Endothelial cell of hepatic sinusoid (primary cell): ENCODE results near the gene KCNK6.
"Not testable (repeated sequence)": the region's sequence is repeated elsewhere in the genome, so short reads cannot be mapped to it uniquely, and the experiment has no call there.

Experiments used
- in situ Hi-C: cut with HindIII; loops from 2 replicates; pipeline ENCODE4 v1.10.0; 2017; ENCODE audit warnings: low sequenced_read_pairs

KCNK6 gene

DNA sequence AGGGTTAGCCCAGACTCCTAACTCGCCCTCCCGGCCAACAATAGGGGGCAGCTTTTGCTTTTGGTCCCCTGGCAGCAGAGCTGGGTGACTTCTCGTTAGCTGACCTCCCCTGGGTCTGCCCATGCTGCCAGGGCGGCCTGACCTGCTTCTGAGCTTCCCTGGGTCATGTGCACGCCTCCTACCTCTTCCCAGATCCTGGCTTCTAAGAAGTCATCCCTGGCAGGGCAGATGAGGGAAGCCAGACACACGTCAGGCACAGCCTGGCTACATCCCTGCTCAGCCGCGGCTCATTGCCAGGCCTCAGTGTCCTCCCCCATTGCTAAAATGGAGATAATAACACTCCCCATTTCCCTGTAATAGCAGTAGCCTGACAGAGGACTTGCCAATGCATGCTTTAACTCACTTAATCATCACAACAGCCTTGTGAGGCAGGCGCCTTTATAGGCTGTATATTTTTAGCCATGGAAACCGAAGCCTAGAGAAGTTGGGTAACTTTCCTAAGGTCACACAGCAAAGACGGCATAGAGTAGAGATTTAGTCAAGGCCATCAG, 2.1 kb downstream of the KCNK6 start:
- in situ Hi-C loops = no loop called here

DNA sequence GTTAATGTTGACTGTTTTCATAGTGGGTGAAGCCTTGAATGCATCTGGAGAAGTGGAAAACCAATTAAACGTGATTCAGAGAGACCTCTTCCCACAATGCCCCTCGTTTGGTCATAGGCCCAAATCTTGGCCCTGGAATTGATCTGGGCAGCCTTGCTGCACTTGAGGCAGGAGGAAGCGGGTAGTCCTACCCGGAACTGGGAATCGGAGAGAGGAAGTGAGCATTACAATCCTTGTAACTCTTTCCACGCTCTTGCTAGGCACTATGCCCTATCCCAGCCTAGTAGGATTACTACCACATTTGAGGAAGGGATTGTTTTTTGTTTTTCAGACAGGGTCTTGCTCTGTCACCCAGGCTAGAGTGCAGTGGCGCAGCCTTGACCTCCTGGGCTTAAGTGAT, 3.6 kb downstream of the KCNK6 start:
- in situ Hi-C loops = no loop called here

DNA sequence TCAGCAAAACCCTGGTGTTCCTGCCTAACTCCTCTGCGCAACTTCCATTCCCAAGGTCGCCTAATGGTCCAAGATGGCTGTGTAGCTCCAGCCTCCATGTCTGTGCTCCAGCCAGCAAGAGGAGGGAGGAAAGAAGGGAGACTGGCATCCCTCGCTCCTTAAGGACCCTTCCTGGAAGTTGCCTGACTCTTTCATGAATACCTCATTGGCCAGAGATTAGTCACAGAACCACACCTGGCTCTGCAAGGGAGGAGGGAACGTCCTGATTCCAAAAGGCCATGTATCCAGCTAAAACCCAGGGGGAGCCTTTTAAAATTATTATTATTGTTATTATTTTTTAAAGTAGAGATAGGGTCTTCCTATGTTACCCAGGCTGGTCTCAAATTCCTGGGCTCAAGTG, 4.8 kb downstream of the KCNK6 start:
- in situ Hi-C loops = no loop called here

DNA sequence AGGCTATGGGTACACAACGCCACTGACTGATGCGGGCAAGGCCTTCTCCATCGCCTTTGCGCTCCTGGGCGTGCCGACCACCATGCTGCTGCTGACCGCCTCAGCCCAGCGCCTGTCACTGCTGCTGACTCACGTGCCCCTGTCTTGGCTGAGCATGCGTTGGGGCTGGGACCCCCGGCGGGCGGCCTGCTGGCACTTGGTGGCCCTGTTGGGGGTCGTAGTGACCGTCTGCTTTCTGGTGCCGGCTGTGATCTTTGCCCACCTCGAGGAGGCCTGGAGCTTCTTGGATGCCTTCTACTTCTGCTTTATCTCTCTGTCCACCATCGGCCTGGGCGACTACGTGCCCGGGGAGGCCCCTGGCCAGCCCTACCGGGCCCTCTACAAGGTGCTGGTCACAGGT, 6.9 kb downstream of the KCNK6 start:
- in situ Hi-C loops = no loop called here

DNA sequence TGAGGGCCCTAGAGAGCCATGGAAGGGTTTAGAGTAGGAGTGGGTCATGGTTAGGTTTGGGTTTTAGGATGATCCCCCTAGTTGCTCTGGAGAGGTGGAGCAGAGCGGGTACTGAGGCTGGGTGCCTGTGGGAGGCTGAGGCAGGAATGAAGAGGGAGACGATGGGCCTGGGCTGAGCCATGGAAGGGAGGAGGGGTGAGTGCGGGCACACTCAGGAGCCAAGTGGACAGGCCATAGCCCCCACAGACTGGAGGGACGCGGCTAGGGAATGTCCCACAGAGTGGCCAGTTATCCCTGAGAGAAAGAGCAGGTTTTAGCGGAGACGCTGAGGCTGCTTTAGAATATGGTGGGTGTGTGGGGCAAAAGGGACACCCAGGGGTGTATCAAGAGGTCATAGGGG, 10.0 kb downstream of the KCNK6 start:
- in situ Hi-C loops = no loop called here

DNA sequence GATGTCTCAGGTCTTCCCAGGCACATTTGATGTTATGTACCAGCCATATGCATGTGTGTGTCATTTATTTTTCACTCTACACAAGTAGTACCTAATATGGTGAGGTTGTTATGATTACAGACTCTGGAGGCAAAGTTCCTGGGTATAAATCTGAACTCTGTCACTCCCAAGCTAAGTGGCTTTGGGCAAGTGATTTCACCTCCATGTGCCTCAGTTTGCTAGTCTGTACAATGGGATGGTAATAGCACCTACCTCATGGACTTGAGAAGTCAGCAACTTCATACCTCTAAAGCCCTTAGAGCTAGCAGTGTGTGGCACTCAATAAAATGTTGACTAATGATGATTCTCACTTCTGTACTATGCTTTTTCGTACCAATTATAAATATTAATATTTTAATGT, 12.1 kb downstream of the KCNK6 start:
- in situ Hi-C loops = no loop called here

DNA sequence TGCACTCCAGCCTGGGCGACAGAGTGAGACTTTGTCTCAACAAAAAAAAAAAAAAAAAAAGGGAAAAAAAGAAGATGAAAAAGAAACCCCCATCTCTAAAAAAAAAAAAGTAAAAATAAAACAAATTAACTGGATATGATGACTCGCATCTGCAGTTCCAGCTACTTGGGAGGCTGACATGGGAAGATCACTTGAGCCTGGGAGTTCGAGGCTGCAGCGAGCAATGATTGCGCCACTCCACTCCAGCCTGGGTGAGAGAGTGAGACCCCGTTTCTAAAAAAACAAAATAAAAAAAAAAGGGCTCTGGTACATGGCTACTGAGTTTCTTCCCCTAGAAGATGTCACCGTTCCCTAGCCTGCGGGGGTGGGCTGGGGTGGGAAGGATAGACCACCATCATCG, 13.6 kb downstream of the KCNK6 start:
- in situ Hi-C loops = no loop called here

DNA sequence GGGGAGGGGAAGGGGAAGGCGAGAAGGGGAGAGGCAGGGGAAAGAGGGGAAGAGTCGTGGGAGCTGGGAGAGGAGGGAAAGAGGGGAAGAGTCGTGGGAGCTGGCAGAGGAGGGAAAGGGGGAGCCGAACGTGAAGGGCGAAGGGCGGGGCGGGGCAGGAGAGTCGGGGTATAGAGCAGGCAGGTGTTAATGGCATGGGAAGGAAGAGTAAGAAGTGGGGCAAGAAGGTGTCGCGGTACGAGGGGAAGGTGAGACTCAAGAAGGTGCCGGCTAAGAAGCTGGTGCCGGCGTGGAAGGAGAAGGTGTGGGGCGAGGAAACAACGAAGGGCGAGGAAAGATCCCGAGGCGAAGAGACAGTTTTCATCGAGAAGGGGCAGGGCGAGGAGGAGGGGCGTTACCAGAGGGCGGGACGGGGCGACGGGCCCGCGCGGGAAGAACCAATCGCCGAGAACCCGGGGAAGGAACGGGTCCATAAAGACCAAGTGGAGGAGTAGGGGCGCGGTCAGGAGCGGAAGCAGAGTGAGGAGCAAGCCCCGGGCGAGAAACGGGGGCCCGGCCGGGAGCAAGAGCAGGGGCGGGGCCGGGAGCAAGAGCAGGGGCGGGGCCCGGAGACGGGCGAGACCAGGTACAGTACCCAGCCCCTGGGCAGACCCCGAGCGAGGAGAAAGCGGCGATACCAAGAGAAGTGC, 16.4 kb downstream of the KCNK6 start:
- in situ Hi-C loops = no loop called here

DNA sequence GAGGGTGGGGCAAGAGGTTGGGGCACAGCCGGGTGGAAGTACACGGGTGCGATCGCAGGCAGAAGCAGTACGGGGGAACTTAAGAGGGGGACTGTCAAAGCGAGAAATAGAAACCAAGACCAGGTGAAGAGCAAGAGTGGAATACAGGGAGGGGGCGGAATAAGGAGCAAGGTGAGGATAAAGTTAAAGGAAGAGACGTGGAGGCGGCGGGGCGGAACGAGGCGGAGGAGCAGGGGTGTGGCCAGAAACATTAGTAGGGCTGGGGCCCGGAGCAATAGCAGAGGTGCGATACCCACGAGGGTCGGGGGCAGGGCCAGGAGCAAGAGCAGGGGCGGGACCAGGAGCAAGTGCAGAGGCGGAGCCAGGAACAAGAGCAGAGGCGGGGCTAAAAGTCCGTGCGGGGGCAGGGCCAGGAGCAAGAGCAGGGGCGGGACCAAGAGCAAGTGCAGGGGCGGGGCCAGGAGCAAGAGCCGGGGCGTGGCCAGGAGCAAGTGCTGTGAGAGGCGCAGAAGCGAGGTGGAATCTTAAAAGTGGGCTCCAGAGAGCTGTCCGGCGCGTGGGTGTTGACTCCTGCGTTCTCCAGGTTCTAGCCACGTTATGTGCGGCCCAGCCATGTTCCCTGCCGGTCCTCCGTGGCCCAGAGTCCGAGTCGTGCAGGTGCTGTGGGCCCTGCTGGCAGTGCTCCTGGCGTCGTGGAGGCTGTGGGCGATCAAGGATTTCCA, 17.2 kb downstream of the KCNK6 start:
- in situ Hi-C loops = no loop called here

DNA sequence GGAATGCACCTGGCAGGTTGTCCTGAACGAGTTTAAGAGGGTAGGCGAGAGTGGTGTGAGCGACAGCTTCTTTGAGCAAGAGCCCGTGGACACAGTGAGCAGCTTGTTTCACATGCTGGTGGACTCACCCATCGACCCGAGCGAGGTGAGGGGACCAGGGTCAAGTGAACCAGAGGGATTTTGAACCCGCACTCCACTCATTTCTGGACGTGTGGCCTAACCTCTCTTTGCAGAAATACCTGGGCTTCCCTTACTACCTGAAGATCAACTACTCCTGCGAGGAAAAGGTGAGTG, 17.7 kb downstream of the KCNK6 start:
- in situ Hi-C loops = no loop called here

DNA sequence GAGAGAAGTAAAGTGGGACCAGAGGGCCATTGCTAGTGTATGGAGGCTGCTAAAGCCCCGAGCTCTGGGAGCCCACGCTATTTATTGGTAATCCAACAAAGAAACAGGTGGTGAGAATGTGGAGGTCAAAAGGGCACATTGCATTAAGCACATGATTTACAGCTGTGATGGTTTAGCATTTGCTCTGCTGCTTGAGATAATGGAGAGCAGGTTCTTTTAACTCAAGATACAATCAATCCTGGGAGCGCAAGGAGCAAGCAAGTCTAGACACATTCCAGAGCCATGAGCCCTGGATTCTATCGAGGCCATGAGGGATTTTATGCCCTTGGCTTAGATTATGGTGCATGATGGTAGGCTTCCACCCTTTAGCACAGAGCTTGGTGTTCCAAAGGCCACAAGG, 19.4 kb downstream of the KCNK6 start:
- in situ Hi-C loops = not testable (repeated sequence)

DNA sequence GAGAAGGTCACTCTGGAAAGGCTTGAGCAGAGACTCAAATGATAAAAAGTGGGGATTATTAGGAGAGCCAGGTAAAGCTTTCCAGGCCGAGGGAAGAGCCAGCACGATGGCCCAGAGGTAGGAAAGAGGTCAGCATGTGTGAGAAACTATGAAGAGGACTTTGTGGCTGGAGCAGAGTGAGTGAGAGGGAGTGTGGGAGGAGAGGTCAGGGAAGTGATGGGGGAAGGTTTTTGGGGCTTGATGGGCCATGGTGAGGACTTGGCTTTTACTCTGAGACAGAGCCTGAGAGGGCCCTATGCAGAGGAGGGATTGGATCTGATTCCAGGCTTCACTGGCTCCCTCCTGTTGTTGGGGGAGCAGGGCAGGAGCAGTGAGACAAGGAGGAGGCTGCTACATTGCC, 21.3 kb downstream of the KCNK6 start:
- in situ Hi-C loops = no loop called here

DNA sequence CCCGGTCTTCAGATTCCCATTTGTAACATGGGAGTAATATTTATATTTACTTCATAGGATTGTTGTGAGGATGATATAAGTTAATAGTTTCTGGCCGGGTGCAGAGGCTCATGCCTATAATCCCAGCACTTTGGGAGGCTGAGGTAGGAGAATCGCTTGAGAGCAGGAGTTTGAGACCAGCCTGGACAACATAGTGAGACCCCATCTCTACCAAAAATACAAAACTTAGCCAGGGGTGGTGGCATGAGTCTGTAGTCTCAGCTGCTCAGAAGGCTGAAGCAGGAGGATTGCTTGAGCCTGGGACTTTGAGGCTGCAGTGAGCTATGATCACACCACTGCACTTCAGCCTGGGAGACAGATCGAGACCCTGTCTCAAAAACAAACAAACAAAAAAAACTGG, 27.2 kb downstream of the KCNK6 start:
- in situ Hi-C loops = no loop called here

DNA sequence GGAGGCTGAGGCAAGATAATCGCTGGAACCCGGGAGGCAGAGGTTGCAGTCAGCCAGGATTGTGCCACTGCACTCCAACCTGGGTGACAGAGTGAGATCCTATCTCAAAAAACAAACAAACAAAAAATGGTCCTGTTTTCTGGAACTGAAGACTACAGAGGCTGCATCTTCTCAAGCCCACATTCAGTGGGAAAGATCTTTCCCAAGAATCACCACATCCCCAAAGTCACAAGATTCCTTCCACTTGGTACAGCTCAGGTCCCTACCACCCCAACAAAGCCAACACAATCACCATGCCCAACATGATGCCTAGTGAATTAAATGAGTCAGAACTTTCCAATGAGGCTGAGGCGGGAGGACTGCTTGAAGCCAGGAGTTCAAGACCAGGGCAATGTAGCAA, 31.2 kb downstream of the KCNK6 start:
- in situ Hi-C loops = no loop called here

DNA sequence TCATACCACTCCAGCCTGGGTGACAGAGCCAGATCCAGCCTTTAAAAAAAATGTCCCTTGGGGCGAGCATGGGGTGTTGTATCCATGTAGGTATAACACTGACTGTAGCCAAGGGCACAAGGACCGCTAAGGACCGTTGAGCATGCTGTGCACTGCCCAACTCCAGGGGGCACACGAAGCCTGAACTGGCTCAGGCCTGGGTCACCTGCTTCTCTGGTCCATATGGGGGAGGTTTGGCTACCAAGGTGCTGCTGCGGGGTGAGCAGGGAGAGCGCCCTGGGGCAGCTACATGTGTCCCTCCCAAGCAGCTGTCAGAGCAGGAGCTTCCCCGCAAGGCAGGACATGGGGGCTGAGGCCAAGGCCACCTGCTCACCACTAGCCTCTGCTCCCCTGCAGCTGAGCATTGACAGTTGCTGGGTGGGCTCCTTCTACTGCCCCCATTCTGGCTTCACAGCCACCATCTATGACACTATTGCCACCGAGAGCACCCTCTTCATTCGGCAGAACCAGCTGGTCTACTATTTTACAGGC, 32.3 kb downstream of the KCNK6 start:
- in situ Hi-C loops = no loop called here

DNA sequence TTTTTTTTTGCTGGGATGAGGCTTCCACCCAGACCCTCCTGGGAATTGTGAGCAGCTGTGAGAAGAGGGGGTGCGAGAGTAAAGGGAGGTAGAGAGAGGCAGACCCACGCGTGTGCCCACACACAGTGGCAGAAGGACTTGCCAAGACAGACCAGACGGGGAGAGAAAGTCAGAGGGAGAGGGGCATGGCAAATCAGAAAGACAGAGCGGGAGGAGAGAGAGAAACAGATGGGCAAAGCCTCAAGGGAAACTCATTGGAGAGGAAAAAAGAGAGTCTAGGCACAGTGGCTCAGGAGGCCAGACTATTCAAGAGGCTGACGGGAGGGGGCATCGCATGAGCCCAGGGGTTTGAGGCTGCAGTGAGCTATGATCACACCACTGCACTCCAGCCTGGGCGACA, 33.0 kb downstream of the KCNK6 start:
- in situ Hi-C loops = no loop called here

DNA sequence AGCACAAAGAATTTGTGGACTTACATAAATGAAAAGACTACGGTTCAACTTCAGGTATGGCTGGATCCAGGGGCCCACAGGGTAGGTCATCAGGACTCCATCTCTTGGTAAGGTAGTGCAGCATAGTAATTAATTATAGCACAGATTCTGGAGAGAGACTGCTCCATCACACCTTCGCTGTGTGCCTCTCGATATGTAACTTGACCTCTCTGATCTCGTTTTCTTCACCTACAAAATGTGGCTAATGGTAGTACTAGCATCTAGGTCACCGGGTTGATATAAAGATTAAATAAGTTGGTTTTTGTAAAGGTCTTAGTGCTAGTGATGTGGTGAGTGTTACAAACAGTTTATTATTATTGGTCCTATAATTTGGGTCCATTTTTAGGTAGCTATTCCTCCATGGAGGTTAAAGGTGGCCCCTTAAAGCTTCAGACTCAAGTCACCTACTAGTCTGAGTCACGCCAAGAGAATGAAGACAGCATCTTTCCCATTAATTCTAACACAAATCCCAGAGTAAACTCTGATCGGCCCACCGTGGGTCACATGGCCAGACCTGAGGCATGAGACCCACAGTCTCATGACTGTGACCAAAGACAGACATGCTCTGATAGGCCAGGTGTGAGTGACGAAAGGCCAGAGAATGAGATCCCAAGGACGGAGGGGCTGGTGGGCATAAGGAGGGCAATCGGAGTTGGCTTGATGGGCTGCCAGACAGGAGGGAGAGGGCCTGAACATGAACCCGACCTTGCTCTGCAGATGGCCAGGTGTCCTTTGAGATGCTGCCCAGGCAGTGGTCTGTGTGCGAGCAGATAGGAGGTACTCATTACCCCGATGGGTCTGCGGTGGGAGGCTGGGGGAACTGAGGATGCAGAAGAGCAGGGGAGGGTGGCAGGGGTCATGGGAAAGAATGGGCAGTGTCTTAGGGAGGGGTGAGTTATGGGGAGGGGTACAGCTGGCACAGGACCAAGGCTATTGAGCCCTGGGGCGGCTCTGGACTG, 36.4 kb downstream of the KCNK6 start:
- in situ Hi-C loops = loop anchor here (5.0 kb wide), 3 partner anchors 89 to 171 kb away; no protein-coding TSS in a partner anchor

DNA sequence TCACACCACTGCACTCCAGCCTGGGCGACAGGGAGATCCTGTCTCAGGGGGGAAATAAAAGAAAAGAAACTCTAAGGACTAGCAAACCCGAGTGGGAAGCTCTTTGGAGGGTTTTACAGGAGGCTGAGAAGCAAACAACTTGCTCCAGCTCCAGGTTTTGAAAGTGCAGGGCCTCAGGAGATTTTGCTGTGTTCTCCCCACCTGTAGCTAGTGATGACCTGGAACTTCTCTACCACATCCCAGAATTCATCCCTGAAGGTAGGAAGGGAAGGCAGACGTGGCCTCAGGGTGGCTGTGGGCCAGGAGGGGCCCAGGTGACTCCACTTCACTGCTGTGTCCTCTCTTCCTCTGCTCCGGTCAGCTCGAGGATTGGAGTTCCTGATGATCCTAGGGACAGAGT, 38.4 kb downstream of the KCNK6 start:
- in situ Hi-C loops = loop anchor here (5.0 kb wide), 3 partner anchors 91 to 169 kb away; no protein-coding TSS in a partner anchor

DNA sequence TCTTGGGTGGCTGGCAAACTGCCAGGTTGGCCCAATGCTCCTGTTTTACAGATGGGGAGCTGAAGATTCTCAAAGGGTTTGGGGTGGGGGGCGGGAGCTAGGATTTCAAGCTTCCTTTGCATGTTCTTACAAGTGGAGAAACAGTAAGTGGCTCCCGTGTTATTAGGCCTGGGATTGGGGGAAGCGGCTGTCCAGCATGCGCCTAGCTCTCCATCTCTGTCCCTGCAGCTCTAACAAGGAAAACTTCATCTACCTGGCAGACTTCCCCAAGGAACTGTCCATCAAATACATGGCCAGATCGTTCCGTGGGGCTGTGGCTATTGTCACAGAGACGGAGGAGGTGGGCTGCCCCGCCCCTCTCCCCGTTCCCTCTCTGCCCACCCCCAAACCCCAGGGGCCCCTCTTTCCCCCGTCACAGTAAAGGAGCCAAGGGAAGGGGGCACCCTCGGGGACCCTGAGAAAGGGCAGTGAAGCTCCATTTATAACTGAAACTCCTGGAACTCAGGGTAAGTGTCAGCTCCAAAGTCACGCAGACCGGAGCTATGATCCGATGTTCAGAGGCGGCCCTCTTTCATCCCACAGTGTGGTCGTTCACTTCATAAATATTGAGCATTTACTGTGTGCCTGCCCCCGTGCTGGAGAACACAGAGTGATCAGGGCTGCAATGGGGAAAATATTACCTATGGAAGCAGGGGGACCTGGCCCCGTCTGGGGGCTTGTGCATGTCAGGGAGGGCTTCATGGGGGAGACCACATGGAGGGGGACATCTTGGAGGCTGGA, 39.8 kb downstream of the KCNK6 start:
- in situ Hi-C loops = loop anchor here (5.0 kb wide), 3 partner anchors 92 to 168 kb away; no protein-coding TSS in a partner anchor

DNA sequence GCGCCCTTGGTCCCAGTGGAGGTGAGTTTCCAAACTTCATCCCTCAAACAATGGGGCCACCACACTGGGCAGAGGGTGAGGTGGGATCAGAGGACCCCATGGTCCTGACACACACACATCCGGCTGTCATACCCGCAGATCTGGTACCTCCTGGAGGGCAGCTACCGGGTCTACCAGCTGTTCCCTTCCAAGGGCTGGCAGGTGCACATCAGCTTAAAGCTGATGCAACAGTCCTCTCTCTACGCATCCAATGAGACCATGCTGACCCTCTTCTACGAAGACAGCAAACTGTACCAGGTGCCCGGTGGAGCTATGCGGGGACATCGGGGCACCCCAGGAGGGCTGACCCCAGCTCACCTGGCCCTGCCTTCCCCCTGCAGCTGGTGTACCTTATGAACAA, 40.7 kb downstream of the KCNK6 start:
- in situ Hi-C loops = no loop called here
